RWPE2 (cell line): ENCODE measurements around the gene CNOT2.

Experiments
- ATAC-seq: fragments of 200-7000 bp; cut with Tn5 transposase; 3 replicates; pipeline ENCODE4 v1.9.1; 2021; ENCODE audit warnings: low read depth
- DNase-seq: peaks from one replicate; pipeline ENCODE4 v3.0.0-alpha.2; 2020; ENCODE audit warnings: low spot score
- H3K27ac ChIP-seq: fragments of 450-650 bp; 2 replicates; pipeline ENCODE4 v1.5.1; 2017; ENCODE audit warnings: mild to moderate bottlenecking; ENCODE audit not compliant: poor library complexity, severe bottlenecking
- H3K27me3 ChIP-seq: fragments of 250-450 bp; sonication (Bioruptor Pico); 2 replicates; pipeline ENCODE4 v1.5.1; 2021; ENCODE audit warnings: mild to moderate bottlenecking, moderate library complexity; ENCODE audit not compliant: insufficient read depth, poor library complexity, severe bottlenecking
- H3K36me3 ChIP-seq: fragments of 250-450 bp; sonication (Bioruptor Pico); 2 replicates; pipeline ENCODE4 v1.5.1; 2020; ENCODE audit warnings: low read depth, mild to moderate bottlenecking, moderate library complexity
- H3K4me1 ChIP-seq: fragments of 250-450 bp; sonication (Bioruptor Pico); 2 replicates; pipeline ENCODE4 v1.5.1; 2021; ENCODE audit warnings: mild to moderate bottlenecking, moderate library complexity; ENCODE audit not compliant: insufficient read depth, poor library complexity, severe bottlenecking
- H3K4me3 ChIP-seq: fragments of 250-450 bp; sonication (Bioruptor Pico); 2 replicates; pipeline ENCODE4 v1.5.1; 2021; ENCODE audit warnings: mild to moderate bottlenecking, moderate library complexity; ENCODE audit not compliant: severe bottlenecking
- H3K9me3 ChIP-seq: fragments of 250-450 bp; sonication (Bioruptor Pico); 2 replicates; pipeline ENCODE4 v1.5.1; 2021; ENCODE audit warnings: mild to moderate bottlenecking, moderate library complexity; ENCODE audit not compliant: severe bottlenecking
- CTCF ChIP-seq: fragments of 450-650 bp; IDR thresholded peaks from one replicate; pipeline ENCODE4 v1.5.1; 2017; ENCODE audit warnings: mild to moderate bottlenecking, moderate library complexity; ENCODE audit not compliant: poor library complexity, severe bottlenecking

The CNOT2 gene

GRCh38 chr12:70242695-70243509 lies at the start of gene CNOT2:
TSS of gene CNOT2 (plus strand) at chr12:70243433. CDS start at chr12:70278227, 34,794 bp downstream.
- peak; percentile 85 for DNase-seq
- ATAC-seq, result peak; percentile 72
- Histone ChIP-seq H3K27me3 (no peaks in the 10 kb centered on the region), H3K27ac (peak within 1 kb of the TSS; percentile 94), H3K36me3 (peaks cover 55% of the 10 kb centered on the region), H3K4me1 (peaks cover 32% of the 10 kb centered on the region), H3K9me3 (no peaks in the 10 kb centered on the region), H3K4me3 (peak within 1 kb of the TSS; percentile 57)
- no peak for TF ChIP-seq CTCF

- no peaks in the 10 kb centered on the region for H3K9me3 ChIP-seq
- H3K36me3 ChIP-seq, result no peaks in the 10 kb centered on the region
- ATAC-seq (no peak), DNase-seq (no peak)
- peaks cover 6% of the 10 kb centered on the region for H3K4me1 ChIP-seq
- no peak for TF ChIP-seq CTCF
- no peak overlapping the region for H3K27ac ChIP-seq
- H3K4me3 ChIP-seq, result no peak overlapping the region
- H3K27me3 ChIP-seq, result no peaks in the 10 kb centered on the region
These were observed 49.2 kb upstream of the CNOT2 start for GRCh38 chr12:70194076-70194475.

- no peaks in the 10 kb centered on the region for H3K27me3 ChIP-seq
- no peaks in the 10 kb centered on the region for H3K36me3 ChIP-seq
- no peaks in the 10 kb centered on the region for H3K4me1 ChIP-seq
- no peak overlapping the region for H3K4me3 ChIP-seq
- ATAC-seq (no peak), DNase-seq (no peak)
- H3K9me3 ChIP-seq, result no peaks in the 10 kb centered on the region
- H3K27ac ChIP-seq, result no peak overlapping the region
- TF ChIP-seq CTCF, result no peak
These were observed 46.4 kb upstream of the CNOT2 start for GRCh38 chr12:70196811-70197281.

- H3K27me3 ChIP-seq, result no peaks in the 10 kb centered on the region
- no peaks in the 10 kb centered on the region for H3K36me3 ChIP-seq
- no peak overlapping the region for H3K4me3 ChIP-seq
- DNase-seq, result no peak
- H3K4me1 ChIP-seq, result no peaks in the 10 kb centered on the region
- TF ChIP-seq CTCF, result no peak
- no peaks in the 10 kb centered on the region for H3K9me3 ChIP-seq
- ATAC-seq, result no peak
- no peak overlapping the region for H3K27ac ChIP-seq
These were observed 45.9 kb upstream of the CNOT2 start for GRCh38 chr12:70197345-70197744.

GRCh38 chr12:70213707-70214106 lies 29.5 kb upstream of the CNOT2 start:
- H3K27ac ChIP-seq, result no peak overlapping the region
- ATAC-seq, result no peak
- no peaks in the 10 kb centered on the region for H3K4me1 ChIP-seq
- H3K4me3 ChIP-seq, result no peak overlapping the region
- no peak for TF ChIP-seq CTCF
- peaks cover 13% of the 10 kb centered on the region for H3K9me3 ChIP-seq
- no peaks in the 10 kb centered on the region for H3K27me3 ChIP-seq
- H3K36me3 ChIP-seq, result no peaks in the 10 kb centered on the region
- DNase-seq, result no peak
